SK-N-SH treated with all-trans-retinoic acid at 6 μM for 48 hours (cell line): ENCODE data around the gene RASSF4.
A peak's percentile ranks its signal among the peaks of the same experiment; 100 is the strongest.

Experiments
- ATAC-seq: fragments of 200-7000 bp; cut with Tn5 transposase; 3 replicates; pipeline ENCODE4 v1.9.1; 2020; ENCODE audit warnings: mild to moderate bottlenecking, moderate library complexity
- ARNTL ChIP-seq: fragments of 450-650 bp; formaldehyde crosslinking; IDR thresholded peaks from 2 replicates; pipeline ENCODE4 v1.5.0; 2020; ENCODE audit warnings: low read depth, mild to moderate bottlenecking, moderate library complexity, borderline replicate concordance
- BACH2 ChIP-seq: fragments of 250-450 bp; sonication (Bioruptor Pico); IDR thresholded peaks from 2 replicates; pipeline ENCODE4 v1.9.0; 2021; ENCODE audit warnings: mild to moderate bottlenecking, borderline replicate concordance
- CSDC2 ChIP-seq: fragments of 250-450 bp; sonication (Bioruptor Pico); IDR thresholded peaks from 2 replicates; pipeline ENCODE4 v1.5.0; 2020; ENCODE audit warnings: mild to moderate bottlenecking, moderate library complexity
- CSRNP3 ChIP-seq: fragments of 250-450 bp; sonication (Bioruptor Pico); IDR thresholded peaks from 2 replicates; pipeline ENCODE4 v1.5.1; 2021; ENCODE audit warnings: mild to moderate bottlenecking, moderate library complexity
- ESRRG ChIP-seq: fragments of 250-450 bp; sonication (Bioruptor Pico); IDR thresholded peaks from 2 replicates; pipeline ENCODE4 v1.6.1; 2021; ENCODE audit warnings: mild to moderate bottlenecking
- GLIS3 ChIP-seq: fragments of 250-450 bp; sonication (Bioruptor Pico); IDR thresholded peaks from 2 replicates; pipeline ENCODE4 v1.5.0; 2020; ENCODE audit warnings: mild to moderate bottlenecking, moderate library complexity
- PATZ1 ChIP-seq: fragments of 250-450 bp; sonication (Bioruptor Pico); IDR thresholded peaks from 2 replicates; pipeline ENCODE4 v1.8.0; 2020; ENCODE audit warnings: mild to moderate bottlenecking, moderate library complexity, borderline replicate concordance
- POU6F1 ChIP-seq: fragments of 250-450 bp; sonication (Bioruptor Pico); IDR thresholded peaks from 2 replicates; pipeline ENCODE4 v1.8.0; 2021; ENCODE audit warnings: low read depth, mild to moderate bottlenecking, moderate library complexity, borderline replicate concordance
- PPARA ChIP-seq: fragments of 250-450 bp; sonication (Bioruptor Pico); IDR thresholded peaks from 2 replicates; pipeline ENCODE4 v1.5.0; 2020; ENCODE audit warnings: mild to moderate bottlenecking, borderline replicate concordance
- RARB ChIP-seq: fragments of 250-450 bp; sonication (Bioruptor Pico); IDR thresholded peaks from 2 replicates; pipeline ENCODE4 v1.8.0; 2021; ENCODE audit warnings: mild to moderate bottlenecking, moderate library complexity
- SNAI2 ChIP-seq: fragments of 250-450 bp; sonication (Bioruptor Pico); IDR thresholded peaks from 2 replicates; pipeline ENCODE4 v1.5.0; 2020; ENCODE audit warnings: mild to moderate bottlenecking, moderate library complexity
- TCF4 ChIP-seq: fragments of 250-450 bp; sonication (Bioruptor Pico); IDR thresholded peaks from 2 replicates; pipeline ENCODE4 v1.8.0; 2021; ENCODE audit warnings: mild to moderate bottlenecking, moderate library complexity, borderline replicate concordance
- TOX ChIP-seq: fragments of 250-450 bp; sonication (Bioruptor Pico); IDR thresholded peaks from 2 replicates; pipeline ENCODE4 v1.8.0; 2021; ENCODE audit warnings: mild to moderate bottlenecking, moderate library complexity, borderline replicate concordance
- TSHZ2 ChIP-seq: fragments of 250-450 bp; sonication (Bioruptor Pico); IDR thresholded peaks from 2 replicates; pipeline ENCODE4 v1.5.0; 2020; ENCODE audit warnings: mild to moderate bottlenecking, moderate library complexity
- ZC3H10 ChIP-seq: fragments of 250-450 bp; sonication (Bioruptor Pico); IDR thresholded peaks from 2 replicates; pipeline ENCODE4 v1.5.1; 2021; ENCODE audit warnings: mild to moderate bottlenecking, moderate library complexity
- ZFP3 ChIP-seq: fragments of 250-450 bp; sonication (Bioruptor Pico); IDR thresholded peaks from 2 replicates; pipeline ENCODE4 v1.5.0; 2020; ENCODE audit warnings: mild to moderate bottlenecking, moderate library complexity
- ZNF565 ChIP-seq: fragments of 450-650 bp; formaldehyde crosslinking; conservative IDR thresholded peaks from 2 replicates; pipeline ENCODE4 v1.5.0; 2020; ENCODE audit warnings: low read depth, mild to moderate bottlenecking, moderate library complexity
- ZNF70 ChIP-seq: fragments of 450-650 bp; formaldehyde crosslinking; IDR thresholded peaks from 2 replicates; pipeline ENCODE4 v1.5.0; 2020; ENCODE audit warnings: mild to moderate bottlenecking, moderate library complexity
- ZNF8 ChIP-seq: fragments of 450-650 bp; formaldehyde crosslinking; IDR thresholded peaks from 2 replicates; pipeline ENCODE4 v1.5.0; 2020; ENCODE audit warnings: mild to moderate bottlenecking, moderate library complexity

Gene RASSF4

DNA sequence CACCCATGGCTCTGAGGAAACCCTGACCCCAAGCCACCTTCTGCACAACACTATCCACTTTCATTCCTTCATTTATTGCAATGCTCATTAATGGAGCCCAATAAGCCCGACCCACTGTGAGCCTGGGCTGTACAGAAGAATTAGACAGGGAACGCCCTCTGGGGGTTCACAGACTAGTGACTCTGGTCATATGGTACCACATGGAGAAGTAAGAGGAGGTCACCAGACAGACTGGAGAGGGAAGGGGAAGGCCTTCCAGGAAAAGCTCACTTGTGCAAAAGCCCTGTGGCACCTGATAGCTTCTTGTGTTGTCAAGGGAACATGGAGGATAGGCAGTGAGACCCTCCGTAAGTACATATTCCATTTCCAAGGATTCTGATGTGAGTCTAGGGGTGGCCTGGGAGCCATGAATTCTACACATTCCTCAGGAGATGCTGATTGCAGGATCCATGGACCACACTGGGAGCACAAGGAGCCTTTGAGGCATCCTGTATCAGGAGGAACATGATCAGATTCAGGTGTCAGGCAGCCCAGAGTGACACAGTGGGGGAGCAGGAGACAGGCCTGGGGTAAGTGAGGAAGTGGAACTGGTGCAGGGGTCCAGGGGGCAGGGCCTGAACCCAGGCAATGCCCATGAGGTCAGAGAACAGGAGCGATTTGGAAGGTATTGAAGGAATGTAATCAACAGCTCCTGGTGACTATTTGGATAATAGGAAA lies 28.5 kb upstream of the RASSF4 start (continued):
- TF ChIP-seq BACH2 (CRISPR knock-in tag) (no peak), ZNF70 (CRISPR knock-in tag) (no peak)

DNA sequence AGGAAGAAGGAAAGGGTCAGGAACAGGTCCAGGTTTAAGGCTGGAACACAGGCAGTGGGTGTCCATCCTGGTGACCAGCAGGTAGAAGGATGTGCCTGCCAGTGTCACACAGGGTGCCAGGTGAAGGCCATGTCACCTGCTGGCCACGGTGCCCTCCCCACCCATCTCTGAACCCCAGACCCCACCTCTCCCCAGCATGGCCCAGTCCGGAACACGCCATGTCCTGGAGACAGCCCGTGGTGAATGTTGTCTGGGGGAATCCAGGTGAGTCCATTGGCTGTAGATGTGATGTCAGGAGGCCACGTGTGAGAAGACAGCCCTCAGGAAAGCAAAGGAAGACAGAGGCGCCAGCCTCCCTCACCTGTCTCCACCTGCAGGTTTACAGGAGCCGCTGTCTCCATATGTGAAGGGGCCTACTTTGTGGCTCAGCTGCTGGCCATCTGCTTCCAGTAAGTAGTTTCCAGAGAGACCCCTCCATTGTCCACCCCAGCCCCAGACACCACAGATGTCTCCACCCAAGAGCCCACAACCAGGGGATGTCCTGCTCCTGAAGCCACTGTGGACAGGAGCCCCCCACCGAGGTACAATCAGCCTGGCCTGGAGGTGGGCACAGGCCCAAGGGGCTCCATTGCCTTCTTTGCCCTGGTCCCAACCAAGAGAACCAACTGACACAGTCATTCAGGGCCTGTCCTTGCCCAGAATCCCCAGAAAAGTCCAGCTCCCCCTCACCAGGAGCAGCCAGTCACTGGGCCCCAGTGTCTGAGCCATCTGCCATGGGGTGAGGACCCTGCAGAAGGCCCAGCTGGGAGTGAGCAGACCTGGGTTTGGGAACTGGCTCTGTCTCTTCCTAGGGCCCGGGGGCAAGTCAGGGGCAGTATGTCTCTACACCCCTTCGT lies 27.7 kb upstream of the RASSF4 start:
- no peak for ATAC-seq
- TF ChIP-seq SNAI2 (no peak), CSDC2 (CRISPR knock-in tag) (no peak), ZNF565 (no peak)
- TF ChIP-seq, all 23 proteins: peak for 0

- TF ChIP-seq ZNF8, result no peak
- TF ChIP-seq ZNF565, result no peak
- TF ChIP-seq PPARA (CRISPR knock-in tag), result no peak
- TF ChIP-seq POU6F1 (CRISPR knock-in tag), result no peak
- TF ChIP-seq GLIS3, result no peak
- no peak for TF ChIP-seq ZFP3
- TF ChIP-seq TOX (CRISPR knock-in tag), result no peak
- no peak for TF ChIP-seq RARB (CRISPR knock-in tag)
- TF ChIP-seq BACH2 (CRISPR knock-in tag), result no peak
- TF ChIP-seq SNAI2, result no peak
- TF ChIP-seq TCF4 (CRISPR knock-in tag), result no peak
- TF ChIP-seq ARNTL (CRISPR knock-in tag), result no peak
- TF ChIP-seq TSHZ2, result no peak
- no peak for TF ChIP-seq ZC3H10 (CRISPR knock-in tag)
- no peak for TF ChIP-seq PATZ1 (CRISPR knock-in tag)
- TF ChIP-seq CSRNP3 (CRISPR knock-in tag), result no peak
- TF ChIP-seq ESRRG (CRISPR knock-in tag), result no peak
- ATAC-seq, result peak; percentile 98
Measured at GRCh38 chr10:44932517-44933450, 26.8 kb upstream of the RASSF4 start.
